GM23248 (cell line): ENCODE results near the gene CEP350. TPM values are rescaled to one million over a fixed set of nuclear protein-coding genes. Genes with fewer than 3 reads are reported as not detected.

Experiments used
- DNase-seq: peaks from one replicate; pipeline ENCODE4 v3.0.0-alpha.2; 2015
- H2AFZ ChIP-seq: fragments of 200-600 bp; sonication (generic); 2 replicates; pipeline ENCODE4 v1.6.1; 2016; ENCODE audit warnings: antibody characterized with exemption
- H3F3A ChIP-seq: fragments of 200-600 bp; sonication (generic); 2 replicates; pipeline ENCODE4 v1.6.1; 2016; ENCODE audit warnings: mild to moderate bottlenecking, antibody characterized with exemption, mixed run types; ENCODE audit not compliant: insufficient read depth
- H3K27ac ChIP-seq: fragments of 200-600 bp; sonication (generic); 2 replicates; pipeline ENCODE4 v1.5.1; 2016; ENCODE audit warnings: mild to moderate bottlenecking
- H3K27me3 ChIP-seq: fragments of 200-600 bp; sonication (generic); replicated peaks from 2 replicates; pipeline ENCODE4 v1.6.1; 2016; ENCODE audit warnings: mild to moderate bottlenecking; ENCODE audit not compliant: insufficient read depth
- H3K36me3 ChIP-seq: fragments of 200-600 bp; sonication (generic); 2 replicates; pipeline ENCODE4 v1.6.1; 2016; ENCODE audit warnings: low read depth, mild to moderate bottlenecking
- H3K4me1 ChIP-seq: fragments of 200-600 bp; sonication (generic); 2 replicates; pipeline ENCODE4 v1.6.1; 2016; ENCODE audit warnings: mild to moderate bottlenecking; ENCODE audit not compliant: insufficient read depth
- H3K4me2 ChIP-seq: fragments of 200-600 bp; sonication (generic); one replicate; pipeline ENCODE4 v1.6.1; 2016; ENCODE audit warnings: mild to moderate bottlenecking; ENCODE audit not compliant: unreplicated experiment
- H3K4me3 ChIP-seq: fragments of 200-600 bp; sonication (generic); 2 replicates; pipeline ENCODE4 v1.5.1; 2016; ENCODE audit warnings: mild to moderate bottlenecking
- H3K79me2 ChIP-seq: fragments of 200-600 bp; sonication (generic); 2 replicates; pipeline ENCODE4 v1.6.1; 2016; ENCODE audit warnings: mild to moderate bottlenecking; ENCODE audit not compliant: insufficient read depth
- H3K9ac ChIP-seq: fragments of 200-600 bp; sonication (generic); 2 replicates; pipeline ENCODE4 v1.6.1; 2016; ENCODE audit warnings: mild to moderate bottlenecking
- H3K9me2 ChIP-seq: fragments of 200-600 bp; sonication (generic); 2 replicates; pipeline ENCODE4 v1.6.1; 2016; ENCODE audit warnings: mixed run types, mild to moderate bottlenecking, moderate library complexity; ENCODE audit not compliant: insufficient read depth
- H3K9me3 ChIP-seq: fragments of 200-600 bp; sonication (generic); one replicate; pipeline ENCODE4 v1.6.1; 2017; ENCODE audit warnings: low read depth
- H4K20me1 ChIP-seq: fragments of 200-600 bp; sonication (generic); 2 replicates; pipeline ENCODE4 v1.6.0; 2016; ENCODE audit not compliant: insufficient read depth
- EZH2 ChIP-seq: fragments of 200-600 bp; sonication (generic); IDR thresholded peaks from 2 replicates; pipeline ENCODE4 v1.6.1; 2018; ENCODE audit warnings: antibody characterized with exemption, mild to moderate bottlenecking; ENCODE audit not compliant: insufficient read depth, poor library complexity, severe bottlenecking
- EZH2phosphoT487 ChIP-seq: fragments of 200-600 bp; sonication (generic); IDR thresholded peaks from 2 replicates; pipeline ENCODE4 v1.6.1; 2018; ENCODE audit warnings: antibody characterized with exemption, moderate library complexity, mild to moderate bottlenecking, low read depth; ENCODE audit not compliant: insufficient read depth
- WGBS, 2 experiments: methylation state at CpG; one replicate each; pipeline ENCODE4 v1.1.6; 2015 to 2017; ENCODE audit warnings: low lambda C conversion rate in 2 of 2, low coverage in 1 of 2; ENCODE audit errors: missing lambda C conversion rate in 2 of 2; 5-methylcytosine and 5-hydroxymethylcytosine counted together
- in situ Hi-C: fragments of 300-500 bp; cut with MboI; formaldehyde crosslinking; loops from 2 replicates; pipeline ENCODE4 v1.15.0; 2020
- polyA plus RNA-seq: library from polyadenylated mRNA; unstranded; fragments of >200 nt; fragmentation: Nextera tagmentation; extraction: Ambion mirVana; gene quantifications from 2 replicates; pipeline ENCODE4 v1.2.1, GENCODE V29; 2016
- total RNA-seq: library from RNA; depleted of rRNA; stranded (reverse); fragments of >200 nt; shearing (Covaris generic); gene quantifications from 2 replicates; pipeline ENCODE4 v1.2.3, GENCODE V29; 2014

The CEP350 gene
- total and polyA plus RNA-seq, 2 experiments from 2014 or later, result 14.9 to 81.3 TPM

- Histone ChIP-seq H4K20me1 (no peaks in the 10 kb centered on the region), H3K27ac (no peak overlapping the region), H3K27me3 (no peaks in the 10 kb centered on the region), H3K4me2 (no peak overlapping the region), H2AFZ (no peak overlapping the region), H3F3A (no peaks in the 10 kb centered on the region), H3K9ac (no peak overlapping the region), H3K4me1 (no peaks in the 10 kb centered on the region), H3K79me2 (peaks cover 99% of the 10 kb centered on the region), H3K9me2 (no peaks in the 10 kb centered on the region), H3K36me3 (no peaks in the 10 kb centered on the region), H3K4me3 (no peak overlapping the region), H3K9me3 (no peaks in the 10 kb centered on the region)
- in situ Hi-C loops, result no loop called here
- WGBS, 2 experiments, result 80 to 84% methylated on average over 5 of the region's 5 CpGs
- no peak for DNase-seq
- no peak for TF ChIP-seq EZH2
- no peak for TF ChIP-seq EZH2phosphoT487
Observed at GRCh38 chr1:179978199-179979079, 23.8 kb downstream of the CEP350 start.

DNA sequence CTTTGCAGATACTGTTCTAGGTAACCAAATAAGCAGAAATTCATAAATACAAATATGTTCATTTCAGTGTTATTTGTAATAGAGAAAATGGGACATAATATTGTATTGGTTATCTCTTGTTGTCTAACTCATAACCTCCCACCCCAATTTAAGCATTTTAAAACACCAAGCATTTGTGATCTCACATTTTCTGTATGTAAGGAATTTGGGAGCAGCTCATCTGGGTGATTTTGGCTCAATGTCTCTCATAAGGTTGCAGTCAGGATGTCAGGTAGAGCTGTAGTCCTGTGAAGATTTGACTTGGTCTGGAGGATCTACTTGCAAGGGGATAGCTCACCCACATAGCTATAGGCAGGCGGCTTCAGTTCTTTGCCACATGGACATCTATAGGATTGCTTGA lies 29.5 kb downstream of the CEP350 start:
- Histone ChIP-seq H3K9me3 (no peaks in the 10 kb centered on the region), H3K27ac (no peak overlapping the region), H3K9me2 (no peaks in the 10 kb centered on the region), H3K4me2 (no peak overlapping the region), H3K4me3 (no peak overlapping the region), H3K9ac (no peak overlapping the region), H3F3A (no peaks in the 10 kb centered on the region), H3K4me1 (no peaks in the 10 kb centered on the region), H2AFZ (no peak overlapping the region), H3K27me3 (no peaks in the 10 kb centered on the region), H3K36me3 (no peaks in the 10 kb centered on the region), H3K79me2 (peaks cover 92% of the 10 kb centered on the region), H4K20me1 (no peaks in the 10 kb centered on the region)
- in situ Hi-C loops, result no loop called here
- 96 to 100% methylated on average over 1 of the region's 1 CpG for WGBS, 2 experiments
- no peak for DNase-seq
- TF ChIP-seq EZH2 (no peak), EZH2phosphoT487 (no peak)

- no peaks in the 10 kb centered on the region for H3K9me3 ChIP-seq
- no peak overlapping the region for H3K4me2 ChIP-seq
- H2AFZ ChIP-seq, result no peak overlapping the region
- no peak overlapping the region for H3K4me3 ChIP-seq
- H3K4me1 ChIP-seq, result no peaks in the 10 kb centered on the region
- no peaks in the 10 kb centered on the region for H4K20me1 ChIP-seq
- no peak overlapping the region for H3K9ac ChIP-seq
- no peaks in the 10 kb centered on the region for H3K27me3 ChIP-seq
- TF ChIP-seq EZH2 (no peak), EZH2phosphoT487 (no peak)
- DNase-seq, result no peak
- in situ Hi-C loops, result no loop called here
- no peak overlapping the region for H3K27ac ChIP-seq
- H3F3A ChIP-seq, result no peaks in the 10 kb centered on the region
- H3K36me3 ChIP-seq, result 0 out of 2 replicates have a peak, but pooled peaks cover under 1% of the 10 kb centered on the region
- H3K9me2 ChIP-seq, result no peaks in the 10 kb centered on the region
- H3K79me2 ChIP-seq, result peaks cover 92% of the 10 kb centered on the region
Observed at GRCh38 chr1:179984942-179985341, 30.3 kb downstream of the CEP350 start.

- H3K9ac ChIP-seq, result no peak overlapping the region
- DNase-seq, result no peak
- no peak overlapping the region for H2AFZ ChIP-seq
- H3K27ac ChIP-seq, result no peak overlapping the region
- no peak overlapping the region for H3K4me2 ChIP-seq
- TF ChIP-seq EZH2, result no peak
- TF ChIP-seq EZH2phosphoT487, result no peak
- in situ Hi-C loops, result no loop called here
- no peaks in the 10 kb centered on the region for H3K4me1 ChIP-seq
- H3K27me3 ChIP-seq, result no peaks in the 10 kb centered on the region
- WGBS, 2 experiments, result 81 to 82% methylated on average over 3 of the region's 3 CpGs
- H3K36me3 ChIP-seq, result peaks cover 18% of the 10 kb centered on the region; the same call in 1 of the 2 replicates
- no peaks in the 10 kb centered on the region for H3K9me3 ChIP-seq
- H3K79me2 ChIP-seq, result peaks cover 37% of the 10 kb centered on the region
- H3F3A ChIP-seq, result no peaks in the 10 kb centered on the region
- H4K20me1 ChIP-seq, result no peaks in the 10 kb centered on the region
- H3K4me3 ChIP-seq, result no peak overlapping the region
- H3K9me2 ChIP-seq, result no peaks in the 10 kb centered on the region
Observed at GRCh38 chr1:179990847-179991246, 36.2 kb downstream of the CEP350 start.
